ENCODE results near the gene SPACA7.

The SPACA7 gene

GRCh38 chr13:112449545-112449930 is 73.4 kb downstream of the SPACA7 start:
- DNase-seq: no peak

- DNase-seq: no peak
These were observed 74.2 kb downstream of the SPACA7 start for GRCh38 chr13:112450118-112450903.

GRCh38 chr13:112450904-112451240 is 74.7 kb downstream of the SPACA7 start:
- DNase-seq: no peak

DNA sequence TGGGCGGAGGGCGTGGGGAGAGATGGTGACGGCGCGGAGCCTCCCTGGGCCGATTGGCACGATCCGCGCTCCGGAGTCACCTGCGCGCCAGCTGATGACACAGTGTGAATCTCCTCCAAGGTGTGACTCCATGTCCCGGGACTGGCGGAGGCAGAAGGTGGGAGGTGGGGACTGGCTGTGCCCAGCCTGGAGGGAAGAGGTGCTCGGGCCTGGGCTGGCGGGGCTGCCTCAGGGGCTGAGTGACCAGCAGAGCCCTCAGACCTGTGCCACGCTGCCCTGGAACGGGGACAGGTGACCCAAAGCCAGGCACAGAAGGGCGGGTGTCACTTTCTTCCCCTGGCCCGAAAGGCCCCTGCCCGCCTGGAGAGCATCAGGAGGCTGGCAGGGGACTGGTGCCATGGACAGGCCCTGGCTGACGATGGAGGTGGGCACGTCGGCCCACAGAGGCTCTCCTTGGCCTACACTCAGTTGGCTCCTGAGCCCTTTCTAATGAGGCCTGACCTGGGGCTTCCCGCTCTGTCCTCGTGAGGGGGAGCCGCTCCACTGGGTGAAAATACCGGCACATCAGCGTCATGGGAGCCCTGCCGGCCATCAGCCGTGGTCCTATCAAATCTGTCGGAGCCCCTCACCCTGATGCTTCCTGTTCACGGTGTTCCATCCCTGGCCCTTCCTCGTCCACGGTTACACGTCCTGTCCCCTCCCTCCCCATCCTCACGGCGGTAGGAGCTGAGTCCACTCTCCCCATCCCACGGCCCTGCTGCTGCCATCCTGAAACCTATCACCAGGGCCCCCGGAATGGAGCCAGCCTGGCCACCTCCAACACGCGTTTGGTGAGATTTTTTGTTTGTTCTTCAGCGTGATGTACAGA is 75.6 kb downstream of the SPACA7 start:
- no peak for DNase-seq

GRCh38 chr13:112452380-112453206 is 76.4 kb downstream of the SPACA7 start:
- no peak for DNase-seq

DNA sequence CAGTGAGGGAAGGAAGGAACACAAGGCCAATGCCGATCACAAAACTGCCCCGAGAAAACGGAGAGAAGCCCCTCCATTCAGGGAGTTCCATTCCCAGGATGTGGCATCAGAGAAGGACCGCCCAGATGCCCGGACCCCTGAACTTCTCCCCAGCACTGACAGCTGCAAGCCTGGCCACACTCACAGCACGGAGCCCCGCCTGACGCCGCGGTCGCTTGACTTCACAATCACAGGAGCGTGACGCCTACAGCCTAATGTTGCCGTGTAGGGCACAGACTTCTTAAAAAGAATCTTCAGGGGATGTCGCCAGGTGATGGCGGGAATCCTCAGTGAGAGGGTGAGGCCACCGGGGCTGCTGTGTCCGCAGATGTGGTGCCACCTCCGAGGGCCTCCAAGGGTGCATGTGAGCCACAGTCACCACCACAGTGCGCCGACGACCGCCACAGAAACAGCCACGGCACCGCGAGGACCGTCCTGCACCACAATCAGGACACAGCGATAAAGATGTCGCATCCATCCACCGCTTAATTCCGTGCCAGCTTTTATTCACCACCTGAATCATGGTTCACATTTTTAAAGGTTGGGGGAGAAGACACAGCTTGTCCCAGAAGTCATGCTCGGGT is 77.2 kb downstream of the SPACA7 start:
- DNase-seq: no peak

DNA sequence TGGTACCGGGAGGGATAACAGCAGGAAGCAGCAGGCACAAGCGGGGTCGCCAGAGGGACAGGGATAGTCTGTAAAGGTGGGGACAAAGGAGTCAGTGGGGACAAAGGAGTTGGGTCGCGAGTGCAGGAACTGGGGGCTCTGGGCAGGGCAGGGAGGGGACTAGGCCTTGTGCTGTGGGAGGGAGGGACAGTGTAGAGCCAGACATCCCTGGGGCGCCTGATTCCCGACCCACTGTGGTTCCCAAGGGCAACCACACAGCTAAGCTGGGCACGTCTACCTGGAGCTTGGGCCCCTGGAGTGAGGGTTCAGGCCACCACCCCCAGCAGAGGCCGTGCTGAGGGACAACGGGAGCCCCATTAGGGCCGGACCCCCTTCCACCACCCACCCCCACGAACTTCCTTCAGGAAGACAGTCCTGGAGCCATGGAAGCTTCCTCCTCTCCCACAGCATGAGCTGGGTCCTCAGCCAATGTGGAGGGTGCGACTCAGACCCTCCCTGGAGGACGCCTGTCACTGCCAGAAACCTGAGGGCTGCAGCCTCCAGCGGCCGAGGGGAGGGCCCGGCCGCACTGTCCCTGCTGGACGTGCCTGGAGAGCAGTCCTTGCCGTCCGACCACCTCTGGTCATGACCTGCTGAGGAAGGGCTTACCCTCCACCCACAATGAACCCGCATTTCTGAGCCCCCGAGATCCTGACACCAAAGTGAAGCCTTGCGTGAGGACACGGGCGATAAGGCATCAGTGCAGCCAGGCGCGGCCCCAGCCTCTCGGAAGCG is 77.9 kb downstream of the SPACA7 start:
- DNase-seq: no peak

DNA sequence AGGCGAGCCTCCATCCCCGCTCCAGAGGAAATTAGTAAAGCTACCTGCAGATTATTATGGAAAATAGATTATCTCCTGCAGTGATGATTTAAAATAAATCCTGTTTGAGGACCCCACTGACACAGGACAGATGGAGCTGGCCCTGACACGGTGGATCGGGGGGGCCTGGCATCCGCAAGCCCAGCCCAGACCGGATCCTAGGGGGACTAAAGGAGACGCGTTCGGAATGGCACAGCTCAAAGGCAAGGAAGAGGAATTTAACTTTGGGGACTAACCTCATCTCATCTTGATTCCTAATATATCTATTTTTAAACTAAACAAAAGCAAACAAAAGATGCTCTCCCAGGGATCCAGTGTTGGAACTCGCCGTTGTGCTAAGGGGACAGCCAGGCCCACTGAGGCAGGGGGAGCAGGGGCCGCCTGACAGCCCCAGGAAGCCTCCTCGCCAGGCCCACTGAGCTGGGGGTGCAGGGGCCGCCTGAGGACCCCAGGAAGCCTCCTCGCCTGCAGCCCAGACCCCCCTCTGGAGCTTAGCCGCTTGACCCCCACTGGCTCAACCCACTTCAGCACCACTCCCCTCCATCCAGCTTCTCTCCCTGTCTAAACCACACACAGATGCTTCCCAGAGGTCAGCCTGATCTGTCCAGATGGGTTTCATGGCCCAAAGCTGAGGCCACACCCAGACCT is 78.6 kb downstream of the SPACA7 start:
- DNase-seq: no peak

- no peak for DNase-seq
These were observed 79.4 kb downstream of the SPACA7 start for GRCh38 chr13:112455476-112456059.

DNA sequence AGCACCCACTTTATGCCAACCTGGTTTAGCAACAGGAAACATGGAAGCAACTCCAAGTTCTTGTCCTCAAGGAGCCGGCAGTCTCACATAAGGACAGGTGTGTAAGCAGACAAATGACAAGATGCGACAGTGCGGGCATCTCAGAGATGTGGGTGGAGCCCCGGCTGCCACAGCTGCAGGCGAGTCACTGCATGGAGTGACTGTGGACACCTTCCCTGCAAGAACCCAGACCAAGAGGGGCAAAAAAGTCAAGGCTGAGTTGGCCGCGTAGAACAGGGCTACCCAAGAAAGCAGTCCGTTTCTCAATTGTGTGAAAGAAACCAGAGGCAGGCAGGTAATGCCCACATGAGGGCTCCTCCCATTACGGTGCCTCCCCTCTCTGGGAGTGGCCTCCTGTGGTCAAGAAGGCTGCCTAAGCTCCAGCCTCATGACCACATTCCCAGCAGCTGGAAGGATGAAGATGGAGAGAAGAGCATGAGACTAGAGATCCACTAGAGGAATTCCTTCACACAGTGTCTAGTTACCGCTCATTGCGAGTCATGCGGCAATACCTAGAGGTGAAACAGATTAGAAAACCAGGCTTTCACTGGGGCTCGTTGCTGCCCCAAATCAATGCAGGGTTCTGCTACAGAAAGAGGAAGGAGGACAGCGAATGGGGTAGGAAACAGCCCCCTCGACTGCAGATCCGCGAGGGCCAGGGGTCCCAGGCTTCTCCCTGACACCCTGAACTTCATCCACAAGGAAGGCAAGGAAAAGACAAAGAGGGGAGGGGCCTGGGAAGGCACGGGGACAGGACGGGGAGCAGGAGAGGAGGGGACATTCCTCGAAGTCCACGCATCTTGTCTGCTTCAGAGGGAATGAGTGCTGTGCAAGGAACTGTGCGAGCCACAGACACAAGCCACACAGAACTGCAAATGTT is 80.2 kb downstream of the SPACA7 start:
- DNase-seq: no peak

GRCh38 chr13:112457081-112457480 is 80.9 kb downstream of the SPACA7 start:
- no peak for DNase-seq

DNA sequence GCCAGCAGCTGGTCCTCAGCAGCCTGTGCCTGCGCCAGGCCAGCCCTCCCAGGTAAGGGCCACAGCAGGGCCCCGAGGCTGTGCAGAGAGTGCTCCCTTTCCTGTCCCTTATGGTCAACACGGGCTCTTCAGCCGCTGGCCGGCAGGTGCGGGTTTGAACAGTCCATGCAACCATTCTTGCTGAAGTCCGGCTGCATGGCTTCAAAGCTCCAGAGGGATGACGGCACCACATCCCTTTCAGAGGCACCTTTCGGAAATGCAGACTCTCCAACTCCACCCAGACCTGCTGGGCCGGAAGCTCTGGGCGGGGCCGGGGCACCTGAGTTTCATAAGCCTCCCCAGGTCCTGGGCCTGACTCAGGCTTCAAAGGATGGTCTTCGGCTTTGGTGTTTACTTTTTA is 81.3 kb downstream of the SPACA7 start:
- peak; percentile 37 for DNase-seq

DNA sequence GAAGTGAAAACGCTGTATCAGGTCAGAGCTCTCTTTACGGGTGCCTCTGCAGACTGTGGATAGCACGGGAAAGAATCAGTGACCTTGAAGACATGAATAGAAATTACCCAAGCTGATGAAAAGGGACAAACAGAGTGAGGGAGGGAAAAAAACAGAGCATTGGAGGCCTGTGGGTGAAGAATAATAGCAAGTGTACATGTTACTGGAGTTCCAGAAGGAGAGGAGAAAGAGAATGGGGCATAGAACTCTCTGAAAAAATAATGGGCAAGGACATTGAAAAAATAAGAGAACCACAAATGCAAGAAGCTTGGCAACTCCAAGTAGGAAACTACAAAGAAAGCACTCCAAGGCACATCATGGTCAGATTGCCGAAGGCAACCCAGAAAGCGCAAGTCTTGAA is 86.3 kb downstream of the SPACA7 start:
- no peak for DNase-seq

DNA sequence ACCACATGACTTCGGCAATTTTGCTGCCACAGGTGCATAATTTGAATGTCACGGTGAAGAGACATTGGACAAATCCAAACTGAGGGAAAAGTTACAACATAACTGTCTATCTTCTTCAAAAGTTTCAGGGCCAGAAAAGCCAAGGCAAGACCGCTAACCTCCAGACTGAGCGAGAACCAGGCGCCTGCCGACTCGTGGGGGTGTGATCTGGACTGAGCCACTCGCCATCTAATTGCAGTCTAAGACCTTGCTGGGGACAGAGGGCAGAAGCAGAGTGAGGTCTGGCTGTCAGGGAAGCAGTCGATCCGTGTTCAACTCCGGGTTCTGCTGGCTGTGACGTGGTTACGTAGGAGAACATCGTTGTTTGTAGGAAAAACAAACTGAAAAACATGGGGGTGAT is 88.6 kb downstream of the SPACA7 start:
- DNase-seq: no peak

- DNase-seq: no peak
These were observed 89.3 kb downstream of the SPACA7 start for GRCh38 chr13:112465251-112466131.

GRCh38 chr13:112466132-112467058 is 90.2 kb downstream of the SPACA7 start:
- no peak for DNase-seq

DNA sequence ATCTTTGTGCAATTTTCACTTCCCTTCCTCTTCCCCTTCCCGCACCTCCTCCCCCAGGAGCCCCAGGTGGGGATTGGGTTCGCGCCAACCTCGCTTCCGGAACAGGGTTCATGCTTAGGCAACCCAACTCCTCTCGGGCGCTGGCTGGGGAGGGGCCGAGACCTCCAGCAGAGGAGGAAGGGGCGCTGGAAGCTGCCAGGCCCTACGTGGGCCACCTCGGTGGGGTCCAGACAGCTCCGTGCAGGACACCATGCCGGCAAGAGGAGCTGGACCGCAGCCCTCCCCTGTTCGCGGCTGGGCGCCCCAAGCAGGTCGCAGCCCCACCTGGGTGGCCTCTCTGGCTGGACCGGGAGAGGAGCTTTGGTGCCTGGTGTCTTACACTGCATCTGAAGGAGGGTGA is 91.1 kb downstream of the SPACA7 start:
- no peak for DNase-seq

DNA sequence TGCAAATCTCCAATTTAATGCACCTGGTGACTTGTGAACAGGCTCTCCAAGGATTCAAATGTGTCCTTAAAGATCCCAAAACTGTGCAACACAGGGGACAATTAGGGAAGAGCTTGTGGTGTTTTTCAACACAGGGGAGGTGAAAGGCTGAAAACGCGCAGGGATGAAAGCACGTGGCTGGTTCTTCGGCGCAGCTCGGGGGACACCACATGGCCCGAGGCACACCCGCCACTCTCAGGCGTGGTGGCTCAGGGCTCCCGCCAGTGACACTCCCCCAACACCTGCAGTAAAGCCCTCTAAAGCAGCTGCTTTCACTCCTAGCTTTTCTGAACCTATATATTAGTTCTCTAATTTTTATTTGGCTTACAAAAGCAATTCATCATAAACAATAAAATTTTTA is 91.9 kb downstream of the SPACA7 start:
- no peak for DNase-seq

All from DMS53 (cell line).